HG02852 (cell line): ENCODE measurements around the gene NIP7.

Experiments used
- ATAC-seq: cut with Tn5 transposase; IDR thresholded peaks from one replicate; pipeline ENCODE4 v1.9.1; 2021; ENCODE audit warnings: mild to moderate bottlenecking, moderate library complexity; ENCODE audit not compliant: unreplicated experiment

Gene NIP7

GRCh38 chr16:69318177-69318910 lies 21.2 kb upstream of the NIP7 start:
- no peak for ATAC-seq

DNA sequence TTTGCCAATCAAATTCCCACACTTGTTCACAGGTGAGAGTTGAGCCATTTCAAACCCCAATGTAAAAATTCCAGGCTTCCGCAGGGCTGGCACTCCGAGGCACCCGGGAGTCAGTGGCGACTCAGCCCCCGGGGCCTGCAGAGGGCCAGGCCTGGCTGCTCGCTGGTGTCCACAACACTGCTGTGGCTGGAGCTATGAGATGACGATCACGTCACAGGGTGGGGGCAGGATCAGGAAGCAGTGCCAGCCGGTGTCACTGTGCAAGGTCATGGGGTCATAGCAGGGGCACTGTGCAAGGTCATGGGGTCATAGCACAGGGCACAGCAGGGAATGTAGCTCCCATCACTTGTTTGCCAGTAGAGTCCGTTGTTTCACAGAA lies 20.7 kb upstream of the NIP7 start:
- no peak for ATAC-seq

GRCh38 chr16:69319381-69319780 lies 20.2 kb upstream of the NIP7 start:
- ATAC-seq: no peak

- no peak for ATAC-seq
Measured at GRCh38 chr16:69319826-69320739, 19.5 kb upstream of the NIP7 start.

GRCh38 chr16:69320740-69321073 lies 18.9 kb upstream of the NIP7 start:
- ATAC-seq: no peak

DNA sequence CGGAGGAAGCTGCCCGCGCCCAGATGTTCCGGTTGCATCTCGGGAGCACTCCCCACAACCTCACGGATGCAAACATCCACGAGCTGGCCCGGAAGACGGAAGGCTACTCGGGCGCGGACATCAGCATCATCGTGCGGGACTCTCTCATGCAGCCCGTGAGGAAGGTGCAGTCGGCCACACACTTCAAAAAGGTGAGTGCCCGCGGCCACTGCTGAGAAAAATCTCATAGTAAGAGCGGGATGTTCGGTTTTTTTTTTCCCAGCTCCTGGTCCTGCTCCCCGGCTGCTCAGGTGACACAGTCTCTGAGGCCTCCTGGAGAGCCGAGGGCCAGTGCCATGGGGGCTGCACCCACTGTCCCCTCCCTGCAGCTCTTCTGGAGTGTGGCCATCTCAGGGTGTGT lies 18.5 kb upstream of the NIP7 start:
- no peak for ATAC-seq

- ATAC-seq: no peak
Measured at GRCh38 chr16:69322343-69322742, 17.2 kb upstream of the NIP7 start.

- ATAC-seq: no peak
Measured at GRCh38 chr16:69323415-69323814, 16.2 kb upstream of the NIP7 start.

GRCh38 chr16:69324013-69324531 lies 15.5 kb upstream of the NIP7 start:
- no peak for ATAC-seq

DNA sequence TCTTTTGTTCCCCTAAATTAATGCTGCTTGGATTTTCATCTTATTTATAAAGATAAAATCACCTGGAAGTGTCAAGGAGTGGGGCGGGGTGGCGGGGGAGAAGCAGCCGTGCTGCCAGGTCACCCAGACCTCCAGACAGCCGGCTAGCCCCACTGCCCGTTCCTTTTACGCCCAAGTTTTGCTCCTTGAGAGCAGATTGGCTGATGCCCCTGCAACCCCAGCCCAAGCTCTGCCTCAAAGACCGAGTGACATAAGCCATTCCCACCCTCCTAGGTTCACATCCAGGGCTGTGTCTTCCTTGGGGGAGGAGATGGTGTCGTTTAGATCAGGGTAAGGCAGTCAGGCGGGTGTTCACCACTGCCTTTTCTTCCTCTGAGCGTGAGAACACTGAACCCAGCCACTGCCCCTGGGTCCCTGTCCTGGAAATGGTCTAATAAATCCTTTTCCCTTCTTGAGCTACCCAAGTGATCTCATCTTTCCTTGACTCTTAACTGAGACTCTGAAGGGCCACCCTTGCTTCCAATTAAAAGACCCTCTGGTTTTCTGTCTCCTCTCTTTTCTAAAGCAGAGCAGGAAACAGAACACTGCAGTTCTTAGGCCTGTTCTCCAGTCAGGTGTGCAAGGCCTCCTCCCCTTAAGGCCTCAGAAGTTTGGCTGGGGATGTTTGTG lies 14.9 kb upstream of the NIP7 start:
- ATAC-seq: no peak

GRCh38 chr16:69325784-69326171 lies 13.8 kb upstream of the NIP7 start:
- no peak for ATAC-seq

DNA sequence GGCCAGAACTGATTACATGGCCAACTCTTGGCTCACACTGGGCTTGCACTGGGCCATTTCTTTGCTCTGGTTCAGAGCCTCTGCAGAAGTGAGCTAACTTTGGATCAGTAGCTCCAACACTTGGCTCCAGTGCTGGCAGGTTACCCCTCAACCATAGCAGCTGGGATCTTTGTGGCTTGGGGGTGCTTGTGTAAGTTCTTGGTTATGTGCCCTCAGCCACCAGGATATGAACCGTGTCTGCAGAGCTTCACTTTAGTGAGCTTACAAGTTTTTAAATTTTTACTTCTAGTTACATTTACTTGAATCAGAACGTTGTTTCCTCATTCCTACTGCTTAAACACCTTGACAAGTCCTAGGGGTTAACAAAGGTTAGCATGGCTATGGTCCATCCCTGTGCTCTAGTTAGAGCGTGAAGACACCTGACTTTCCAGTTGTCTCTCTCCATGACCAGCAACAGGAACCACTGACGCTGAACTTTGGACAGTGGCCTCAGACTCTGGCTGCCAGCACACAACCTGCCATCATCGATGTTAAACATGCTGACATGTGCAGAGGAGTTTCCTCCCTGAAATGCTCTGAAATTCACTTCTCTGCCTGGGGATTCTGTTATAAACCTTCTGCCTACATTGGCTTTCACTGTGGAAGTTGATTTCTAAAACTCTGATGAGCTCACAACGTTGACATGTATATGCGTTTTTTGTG lies 13.2 kb upstream of the NIP7 start:
- ATAC-seq: no peak

DNA sequence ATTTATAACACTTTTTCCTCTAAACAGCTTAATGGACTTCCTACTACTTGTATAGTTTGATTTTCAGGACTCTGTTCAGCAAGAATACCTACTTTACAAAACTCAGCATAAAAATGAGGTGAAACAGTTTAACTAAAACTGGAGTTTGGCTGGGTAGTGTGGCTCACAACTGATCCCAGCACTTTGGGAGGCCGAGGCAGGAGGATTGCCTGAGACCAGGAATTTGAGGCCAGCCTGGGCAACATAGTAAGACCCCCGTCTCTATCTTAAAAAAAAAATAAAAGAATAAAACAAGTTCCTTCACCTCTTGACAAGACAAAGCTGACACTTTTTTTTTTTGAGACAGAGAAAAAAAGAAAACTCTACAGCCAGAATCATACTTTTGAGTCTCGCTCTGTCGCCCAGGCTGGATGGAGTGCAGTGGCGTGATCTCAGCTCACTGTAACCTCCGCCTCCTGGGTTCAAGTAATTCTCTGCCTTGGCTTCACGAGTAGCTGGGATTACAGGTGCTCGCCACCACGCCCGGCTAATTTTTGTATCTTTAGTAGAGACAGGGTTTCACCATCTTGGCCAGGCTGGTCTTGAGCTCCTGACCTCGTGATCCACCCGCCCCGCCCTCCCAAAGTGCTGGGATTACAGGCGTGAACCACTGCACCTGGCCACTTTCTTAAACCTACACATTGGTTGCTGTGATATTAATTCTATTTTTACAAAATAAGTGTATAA lies 11.8 kb upstream of the NIP7 start:
- no peak for ATAC-seq

DNA sequence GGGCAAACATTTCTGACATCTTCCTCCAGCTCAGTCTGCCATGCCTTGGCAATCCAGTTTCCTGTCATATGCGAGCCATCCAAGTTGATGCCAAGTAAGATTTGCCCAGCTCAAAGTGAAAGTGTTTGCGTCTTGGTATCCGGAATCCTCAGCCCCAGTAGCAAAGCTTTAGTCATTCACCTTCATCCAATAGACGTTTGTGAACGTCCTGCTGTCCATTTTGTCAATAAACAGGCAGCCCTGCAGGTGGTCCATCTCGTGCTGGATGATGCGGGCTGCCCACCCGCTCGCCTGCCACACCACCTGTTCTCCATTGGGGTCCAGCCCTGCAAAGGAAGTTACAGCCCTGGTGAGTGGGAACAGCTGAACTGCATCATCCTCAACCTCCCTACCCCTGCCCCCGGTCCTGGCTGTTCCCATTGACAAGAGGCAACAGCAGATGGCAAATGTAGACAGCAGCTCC lies 10.7 kb upstream of the NIP7 start:
- ATAC-seq: no peak

DNA sequence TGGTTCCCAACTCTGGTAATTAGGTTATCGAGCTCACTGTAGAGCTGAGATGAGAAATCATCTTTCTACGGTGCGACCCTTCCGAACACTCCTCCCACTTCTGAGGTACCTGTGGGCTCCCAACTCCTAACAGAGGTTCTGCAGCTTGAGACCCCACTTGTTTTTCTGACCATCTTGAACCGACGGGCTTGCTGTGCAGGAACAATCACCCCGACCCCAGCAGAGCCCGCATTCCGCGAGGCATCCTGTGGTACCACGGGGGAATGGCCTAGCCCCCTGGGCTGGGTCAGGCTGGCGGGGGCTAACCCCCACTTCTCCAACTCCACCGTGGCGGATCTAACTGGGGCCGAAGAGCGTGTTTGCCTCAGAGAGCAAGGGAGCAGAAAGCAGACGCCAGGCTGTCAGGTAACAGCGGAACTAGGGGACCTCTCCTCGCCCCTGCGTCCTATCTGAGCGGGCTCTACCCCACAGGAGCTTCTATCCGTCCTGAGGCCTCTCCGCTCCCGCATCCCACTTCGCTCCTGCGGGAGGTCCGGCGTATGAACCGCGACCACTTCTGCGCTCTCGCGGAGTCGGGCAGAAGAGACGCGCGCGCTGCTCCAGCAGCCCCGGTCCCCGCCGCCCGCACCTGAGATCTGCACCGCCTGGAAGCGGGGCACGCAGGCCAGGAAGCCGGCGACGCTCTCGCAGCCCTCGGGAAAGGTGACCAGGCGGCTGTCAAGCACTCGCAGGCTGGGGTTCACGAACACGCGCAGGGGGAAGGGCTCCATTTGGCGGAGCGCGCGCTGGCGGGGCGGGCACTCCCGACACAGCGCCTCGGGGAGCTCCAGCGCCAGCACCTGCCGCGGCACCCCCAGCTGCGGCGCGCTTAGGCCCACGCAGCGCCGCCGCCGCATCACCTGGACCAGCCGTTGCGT lies 9.9 kb upstream of the NIP7 start:
- peak; percentile 36 for ATAC-seq

DNA sequence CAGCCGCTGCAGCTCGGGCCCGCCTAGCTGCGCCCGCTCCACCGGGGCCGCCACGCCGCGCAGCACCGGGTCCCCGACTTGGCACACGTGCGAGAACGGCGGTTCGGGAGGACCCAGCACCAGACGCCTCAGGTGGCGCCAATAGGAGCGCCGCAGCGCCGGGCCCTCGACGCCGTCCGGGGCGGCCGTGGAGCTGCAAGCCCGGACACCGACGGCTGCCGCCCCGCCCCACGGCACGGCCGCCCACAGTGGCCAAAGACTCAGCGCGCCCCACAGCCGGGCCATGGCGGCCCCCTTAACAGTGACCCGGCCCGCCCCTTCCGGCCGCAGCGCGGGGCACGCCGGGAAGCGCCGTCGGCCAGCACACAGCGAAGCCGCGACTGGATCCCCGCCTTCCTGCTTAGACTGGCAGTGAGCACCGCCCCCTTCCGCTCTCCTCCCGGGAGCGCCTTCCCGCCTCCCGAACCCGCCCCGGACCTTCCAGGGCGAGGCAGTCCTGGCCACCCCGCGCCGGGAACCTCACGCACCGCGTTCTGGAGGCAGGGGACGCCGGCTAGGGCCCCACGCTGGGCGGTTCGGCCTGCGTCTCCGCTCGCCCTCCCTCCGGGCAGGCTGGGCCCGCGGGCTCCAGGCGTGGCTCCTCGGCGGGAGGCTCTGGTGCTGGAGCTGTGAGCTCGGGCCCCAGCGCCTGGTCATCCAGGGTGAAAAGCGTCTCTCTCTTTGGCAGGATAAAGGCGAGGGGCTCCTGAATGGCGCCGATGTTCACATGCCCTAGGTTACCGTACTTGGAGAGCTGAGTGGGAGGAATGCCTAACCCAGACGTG lies 9.1 kb upstream of the NIP7 start, which contains the start of gene PDF:
TSS of gene PDF (minus strand) at position 303 of the 824 bp plus-strand sequence. CDS start at position 285, 18 bp downstream.
- ATAC-seq: peak; percentile 91

DNA sequence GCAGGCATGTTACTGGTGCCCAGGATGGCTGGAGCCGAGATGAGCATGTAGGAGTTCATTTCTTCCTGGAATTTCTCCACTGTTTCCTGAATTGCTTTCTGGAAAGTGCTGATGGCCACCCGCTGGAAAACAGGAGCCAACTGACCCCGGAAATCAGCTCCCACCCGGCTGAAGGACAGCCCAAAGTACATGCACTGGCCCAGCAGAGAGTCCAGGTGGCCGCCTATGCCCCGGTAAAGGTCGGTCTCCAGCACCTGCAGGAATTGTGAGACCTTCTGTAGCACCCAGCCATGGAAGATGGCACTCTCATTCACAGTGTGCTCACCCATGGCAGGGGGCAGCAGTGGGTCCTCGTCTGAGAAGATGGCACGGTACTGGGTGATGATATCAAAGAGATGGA lies 4.9 kb upstream of the NIP7 start:
- ATAC-seq: no peak
